ENCODE data around the gene NRG3.

NRG3 gene

GRCh38 chr10:83007510-83007909 is 1132.5 kb downstream of the NRG3 start:
- no peak for DNase-seq (ENCODE audit: low spot score)

DNA sequence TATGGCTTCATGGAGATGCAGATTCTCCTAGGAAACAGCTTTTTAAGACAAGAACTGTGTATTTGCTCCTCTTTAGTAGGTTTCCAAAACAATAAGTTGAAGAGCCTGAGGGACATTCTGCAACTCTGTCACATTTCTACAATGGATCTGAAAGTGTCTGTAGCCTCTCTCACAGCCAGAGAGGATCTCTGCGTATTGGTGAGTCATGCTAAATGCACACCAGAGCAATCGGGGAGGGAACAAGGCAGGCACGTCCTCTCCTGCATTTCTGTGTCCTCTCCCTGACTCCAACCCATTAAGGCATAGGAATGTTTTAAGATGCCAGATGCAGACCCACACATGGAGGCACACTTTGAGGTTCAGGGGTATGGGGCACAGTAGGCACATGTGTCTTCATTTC is 1137.9 kb downstream of the NRG3 start:
- no peak for DNase-seq (ENCODE audit: low spot score)

- no peak for DNase-seq (ENCODE audit: low spot score)
Measured at GRCh38 chr10:83017076-83017867, 1142.3 kb downstream of the NRG3 start.

DNA sequence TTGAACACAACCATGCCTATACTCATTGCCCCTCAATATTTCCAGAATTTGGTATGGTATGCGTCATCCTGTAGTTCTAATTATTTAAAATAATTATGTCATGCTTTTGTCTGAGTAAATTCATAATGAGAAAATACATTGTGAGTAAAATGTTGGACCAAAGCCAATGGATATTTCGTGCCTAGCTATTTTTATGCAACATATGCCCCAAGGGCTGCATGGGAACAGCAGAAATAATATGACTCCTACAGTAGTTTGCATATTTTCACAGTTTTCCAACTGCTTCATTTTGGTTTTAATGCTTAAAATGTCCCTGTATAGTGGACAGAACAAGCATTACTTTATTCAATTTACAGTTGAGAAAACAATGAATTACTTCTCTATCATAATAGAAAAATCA is 1148.7 kb downstream of the NRG3 start:
- DNase-seq (ENCODE audit: low spot score): no peak

All from Ammon's horn (tissue), 1 donor.